Caco-2 (cell line): ENCODE measurements around the gene TYW5. TPM values are rescaled to one million over a fixed set of nuclear protein-coding genes. Genes with fewer than 3 reads are reported as not detected.

Experiments
- BruUV-seq: library from RNA; stranded (reverse); fragments of 400-500 nt; replicated peaks from 2 replicates; lab custom pipeline; 2021; lab: Mats Ljungman, UMichigan
- CTCF ChIA-PET: fragments of 300-600 bp; sonication (Branson Sonifier 250); formaldehyde crosslinking; loops from one replicate; lab custom pipeline; 2022; ENCODE audit warnings: antibody characterized with exemption; lab: Charles Lee
- POLR2A ChIA-PET: fragments of 300-600 bp; sonication (Branson Sonifier 250); formaldehyde crosslinking; loops from one replicate; lab custom pipeline; 2022; ENCODE audit warnings: antibody characterized with exemption; lab: Charles Lee
- DNase-seq, 2 experiments: peaks; one replicate each; pipeline versions ENCODE4 v3.0.0 to v3.0.0-alpha.2; 2020 to 2022
- H3K27me3 ChIP-seq: replicated peaks from 2 replicates; pipeline ENCODE4 v1.6.0; 2011; ENCODE audit warnings: low read length; ENCODE audit not compliant: control insufficient read depth, insufficient read depth
- H3K36me3 ChIP-seq: 2 replicates; pipeline ENCODE4 v1.5.1; 2011; ENCODE audit warnings: low read length; ENCODE audit not compliant: control insufficient read depth, insufficient read depth
- H3K4me1 ChIP-seq: fragments of 250-450 bp; sonication (Bioruptor Pico); 2 replicates; pipeline ENCODE4 v1.5.1; 2020; ENCODE audit warnings: mild to moderate bottlenecking
- H3K4me3 ChIP-seq: 2 replicates; pipeline ENCODE4 v1.5.1; 2011; ENCODE audit warnings: low read depth, mild to moderate bottlenecking, control low read depth, low read length
- H3K9me3 ChIP-seq: fragments of 250-450 bp; sonication (Bioruptor Pico); 2 replicates; pipeline ENCODE4 v1.5.1; 2020; ENCODE audit warnings: mild to moderate bottlenecking, moderate library complexity
- H3K27ac Mint-ChIP-seq: one replicate; pipeline ENCODE4 v1.8.0; 2022; ENCODE audit warnings: mixed read lengths; ENCODE audit not compliant: unreplicated experiment
- H3K27me3 Mint-ChIP-seq: one replicate; pipeline ENCODE4 v1.8.0; 2022; ENCODE audit warnings: mixed read lengths; ENCODE audit not compliant: insufficient read depth, unreplicated experiment
- H3K36me3 Mint-ChIP-seq: one replicate; pipeline ENCODE4 v1.8.0; 2022; ENCODE audit warnings: mild to moderate bottlenecking, mixed read lengths; ENCODE audit not compliant: insufficient read depth, unreplicated experiment
- H3K4me1 Mint-ChIP-seq: one replicate; pipeline ENCODE4 v1.8.0; 2022; ENCODE audit warnings: low read depth, mixed read lengths; ENCODE audit not compliant: unreplicated experiment
- H3K4me3 Mint-ChIP-seq: one replicate; pipeline ENCODE4 v1.8.0; 2022; ENCODE audit warnings: mild to moderate bottlenecking, moderate library complexity, mixed read lengths; ENCODE audit not compliant: unreplicated experiment
- H3K9me3 Mint-ChIP-seq: one replicate; pipeline ENCODE4 v1.8.0; 2022; ENCODE audit warnings: mixed read lengths; ENCODE audit not compliant: unreplicated experiment
- CTCF ChIP-seq, 2 experiments: fragments of 200-600 bp in 1 of 2; IDR thresholded peaks; 1 replicate in 1 of 2; 2 replicates in 1 of 2; pipeline versions ENCODE4 v1.5.1 to v1.8.0; 2011 to 2022; ENCODE audit warnings: antibody characterized with exemption in 1 of 2, control low read depth in 1 of 2, inconsistent platforms in 1 of 2, low read depth in 1 of 2, low read length in 1 of 2, mild to moderate bottlenecking in 1 of 2, moderate library complexity in 1 of 2; ENCODE audit not compliant: insufficient read depth in 1 of 2, severe bottlenecking in 1 of 2, unreplicated experiment in 1 of 2
- intact Hi-C: fragments of 100-400 bp; cut with micrococcal nuclease; formaldehyde crosslinking; loops from one replicate; pipeline ENCODE4 v1.10.0; 2022; ENCODE audit not compliant: unreplicated experiment
- total RNA-seq: library from RNA; stranded (reverse); gene quantifications from 2 replicates; pipeline ENCODE4 v1.2.3, GENCODE V29; 2022

Gene TYW5
- total RNA-seq, 1 experiment from 2014 or later, result 13.9 TPM

- Histone ChIP-seq H3K4me3 (no peak overlapping the region), H3K36me3 (no peaks in the 10 kb centered on the region), H3K27me3 (no peaks in the 10 kb centered on the region), H3K9me3 (no peaks in the 10 kb centered on the region), H3K4me1 (0 out of 2 replicates have a peak, but pooled peaks cover 4% of the 10 kb centered on the region)
- no peaks in the 10 kb centered on the region for H3K27me3 Mint-ChIP-seq
- no peak overlapping the region for H3K4me3 Mint-ChIP-seq
- H3K36me3 Mint-ChIP-seq, result no peaks in the 10 kb centered on the region
- H3K4me1 Mint-ChIP-seq, result no peaks in the 10 kb centered on the region
- DNase-seq, result no peak
- no peak for TF ChIP-seq CTCF (IDR thresholded peaks at IDR 0.05; ENCODE audit: insufficient read depth in 1 of 2, low read depth in 1 of 2, low read length in 1 of 2, severe bottlenecking in 1 of 2, unreplicated experiment in 1 of 2)
- no TSS peak for BruUV-seq
- POLR2A ChIA-PET, result no interaction called here
- CTCF ChIA-PET, result no interaction called here
- no peaks in the 10 kb centered on the region for H3K9me3 Mint-ChIP-seq
- intact Hi-C loops, result no loop called here
- no peak overlapping the region for H3K27ac Mint-ChIP-seq
Observed at GRCh38 chr2:200000444-200001163, 45.3 kb upstream of the TYW5 start.

- H3K27me3 ChIP-seq, result no peaks in the 10 kb centered on the region
- Mint-ChIP-seq H3K27ac (no peak overlapping the region), H3K36me3 (no peaks in the 10 kb centered on the region), H3K4me3 (no peak overlapping the region), H3K9me3 (no peaks in the 10 kb centered on the region), H3K27me3 (no peaks in the 10 kb centered on the region), H3K4me1 (no peaks in the 10 kb centered on the region)
- intact Hi-C loops, result no loop called here
- no TSS peak for BruUV-seq
- POLR2A ChIA-PET, result no interaction called here
- DNase-seq, result no peak
- 0 out of 2 replicates have a peak, but pooled peaks cover 4% of the 10 kb centered on the region for H3K4me1 ChIP-seq
- no peaks in the 10 kb centered on the region for H3K9me3 ChIP-seq
- no peak overlapping the region for H3K4me3 ChIP-seq
- CTCF ChIA-PET, result no interaction called here
- no peak for TF ChIP-seq CTCF (IDR thresholded peaks at IDR 0.05; ENCODE audit: insufficient read depth in 1 of 2, low read depth in 1 of 2, low read length in 1 of 2, severe bottlenecking in 1 of 2, unreplicated experiment in 1 of 2)
- H3K36me3 ChIP-seq, result no peaks in the 10 kb centered on the region
Observed at GRCh38 chr2:199999166-199999565, 43.9 kb upstream of the TYW5 start.

GRCh38 chr2:199997296-199997695 lies 42.0 kb upstream of the TYW5 start:
- no peaks in the 10 kb centered on the region for H3K27me3 Mint-ChIP-seq
- H3K4me3 Mint-ChIP-seq, result no peak overlapping the region
- BruUV-seq, result no TSS peak
- Histone ChIP-seq H3K9me3 (no peaks in the 10 kb centered on the region), H3K4me3 (no peak overlapping the region), H3K4me1 (0 out of 2 replicates have a peak, but pooled peaks cover 4% of the 10 kb centered on the region), H3K36me3 (no peaks in the 10 kb centered on the region), H3K27me3 (no peaks in the 10 kb centered on the region)
- no peak for DNase-seq
- H3K9me3 Mint-ChIP-seq, result no peaks in the 10 kb centered on the region
- POLR2A ChIA-PET, result no interaction called here
- no peaks in the 10 kb centered on the region for H3K36me3 Mint-ChIP-seq
- H3K4me1 Mint-ChIP-seq, result no peaks in the 10 kb centered on the region
- no peak for TF ChIP-seq CTCF (IDR thresholded peaks at IDR 0.05; ENCODE audit: insufficient read depth in 1 of 2, low read depth in 1 of 2, low read length in 1 of 2, severe bottlenecking in 1 of 2, unreplicated experiment in 1 of 2)
- intact Hi-C loops, result no loop called here
- CTCF ChIA-PET, result no interaction called here
- H3K27ac Mint-ChIP-seq, result no peak overlapping the region
